HepG2 (cell line): ENCODE measurements around the gene ATL2. TPM values are rescaled to one million over a fixed set of nuclear protein-coding genes. Genes with fewer than 3 reads are reported as not detected.

ENCODE experiments used
- BRD4 ChIP-seq: sonication (generic); formaldehyde crosslinking; IDR thresholded peaks from 2 replicates; pipeline ENCODE4 v1.4.0; 2020; ENCODE audit warnings: missing genetic modification reagents
- CC2D1A ChIP-seq: sonication (generic); formaldehyde crosslinking; IDR thresholded peaks from 2 replicates; pipeline ENCODE4 v1.8.1; 2023; ENCODE audit warnings: mild to moderate bottlenecking, missing genetic modification reagents
- GATAD1 ChIP-seq: IDR thresholded peaks from 2 replicates; pipeline ENCODE4 v1.6.1; 2016; ENCODE audit warnings: missing genetic modification reagents, missing compliant biosample characterization
- HDAC1 ChIP-seq: sonication (generic); formaldehyde crosslinking; IDR thresholded peaks from 2 replicates; pipeline ENCODE4 v1.5.1; 2020; ENCODE audit warnings: mild to moderate bottlenecking, missing genetic modification reagents
- HNRNPLL ChIP-seq: fragments of 200-400 bp; formaldehyde crosslinking; IDR thresholded peaks from 2 replicates; pipeline ENCODE4 v1.6.1; 2017; ENCODE audit warnings: mild to moderate bottlenecking, low read depth, low read length; ENCODE audit not compliant: poor library complexity, severe bottlenecking
- KDM5A ChIP-seq: fragments of 200-600 bp; sonication (generic); IDR thresholded peaks from 2 replicates; pipeline ENCODE4 v1.7.0; 2018; ENCODE audit warnings: antibody characterized with exemption, mild to moderate bottlenecking, low read length, borderline replicate concordance
- KLF11 ChIP-seq: IDR thresholded peaks from 2 replicates; pipeline ENCODE4 v1.6.1; 2016; ENCODE audit warnings: missing compliant biosample characterization
- MAF1 ChIP-seq: sonication (generic); formaldehyde crosslinking; IDR thresholded peaks from 2 replicates; pipeline ENCODE4 v1.5.0; 2020; ENCODE audit warnings: missing genetic modification reagents, borderline replicate concordance
- MAZ ChIP-seq, 2 experiments: sonication (generic) in 1 of 2; formaldehyde crosslinking in 1 of 2; IDR thresholded peaks; 2 replicates each; pipeline versions ENCODE4 v1.5.0 to v1.6.1; 2012 to 2020; ENCODE audit warnings: low read depth in 2 of 2, mild to moderate bottlenecking in 2 of 2, borderline replicate concordance in 1 of 2, improper control_type of control experiment in 1 of 2, low read length in 1 of 2, missing genetic modification reagents in 1 of 2, moderate library complexity in 1 of 2
- NFATC3 ChIP-seq: sonication (generic); formaldehyde crosslinking; IDR thresholded peaks from 2 replicates; pipeline ENCODE4 v1.5.1; 2020; ENCODE audit warnings: mild to moderate bottlenecking, missing genetic modification reagents
- PCBP2 ChIP-seq: fragments of 200-400 bp; formaldehyde crosslinking; optimal IDR thresholded peaks from 2 replicates; pipeline ENCODE3; 2018; ENCODE audit warnings: low read length, low read depth; ENCODE audit not compliant: poor library complexity, severe bottlenecking
- YY1 ChIP-seq: IDR thresholded peaks from 2 replicates; pipeline ENCODE4 v1.6.1; 2011; ENCODE audit warnings: low read length, low read depth, moderate library complexity, mild to moderate bottlenecking; ENCODE audit not compliant: insufficient read depth, insufficient replicate concordance
- ZNF431 ChIP-seq: sonication (generic); formaldehyde crosslinking; IDR thresholded peaks from 2 replicates; pipeline ENCODE4 v1.9.0; 2022; ENCODE audit warnings: missing genetic modification reagents, low read depth, mild to moderate bottlenecking, borderline replicate concordance
- ZNF468 ChIP-seq: sonication (generic); formaldehyde crosslinking; IDR thresholded peaks from 2 replicates; pipeline ENCODE4 v1.8.0; 2022; ENCODE audit warnings: mild to moderate bottlenecking, moderate library complexity, missing genetic modification reagents
- ZNF543 ChIP-seq: sonication (generic); formaldehyde crosslinking; IDR thresholded peaks from 2 replicates; pipeline ENCODE4 v1.4.0; 2020; ENCODE audit warnings: mild to moderate bottlenecking, missing genetic modification reagents
- ZNF572 ChIP-seq: sonication (generic); formaldehyde crosslinking; IDR thresholded peaks from 2 replicates; pipeline ENCODE4 v1.5.1; 2020; ENCODE audit warnings: mild to moderate bottlenecking, missing genetic modification reagents
- ZSCAN31 ChIP-seq: sonication (generic); formaldehyde crosslinking; IDR thresholded peaks from 2 replicates; pipeline ENCODE4 v1.5.0; 2020; ENCODE audit warnings: low read depth, mild to moderate bottlenecking, missing genetic modification reagents
- polyA plus RNA-seq, 8 experiments: library from polyadenylated mRNA; depleted of rRNA in 3 of 8; stranded (reverse) in 7 of 8; unstranded in 1 of 8; fragments of >200 nt; fragmentation: Illumina TruSeq in 4 of 8; extraction: Trizol in 4 of 8; gene quantifications; 2 replicates each; pipeline versions ENCODE4 v1.2.1 to v1.2.3, GENCODE V29; 2011 to 2016; ENCODE audit warnings: low read depth in 4 of 8, missing spikeins in 1 of 8, mixed read lengths in 1 of 8; ENCODE audit not compliant: insufficient read depth in 1 of 8
- total RNA-seq, 5 experiments: library from RNA; depleted of rRNA; stranded (reverse); fragments of >200 nt; fragmentation: Illumina TruSeq; extraction: Trizol; gene quantifications; 2 replicates each; pipeline ENCODE4 v1.2.3, GENCODE V29; 2016; ENCODE audit warnings: low read depth in 1 of 5
- TF ChIP-seq, protein P1 (sequence below): sonication (generic); formaldehyde crosslinking; conservative IDR thresholded peaks from 2 replicates; pipeline ENCODE4 v1.4.0; 2020; ENCODE audit warnings: missing genetic modification reagents
- TF ChIP-seq, protein P2 (sequence below): sonication (generic); formaldehyde crosslinking; IDR thresholded peaks from 2 replicates; pipeline ENCODE4 v1.5.0; 2020; ENCODE audit warnings: mild to moderate bottlenecking, missing genetic modification reagents, borderline replicate concordance
- TF ChIP-seq, protein P3 (sequence below): sonication (generic); formaldehyde crosslinking; IDR thresholded peaks from 2 replicates; pipeline ENCODE4 v1.8.0; 2022; ENCODE audit warnings: missing genetic modification reagents, mild to moderate bottlenecking, moderate library complexity, borderline replicate concordance

ATL2 gene
- total and polyA plus RNA-seq, 2 of the 13 experiments (the other 11 are each of a cell fraction or from before 2014, with no cell fraction given): 56.5 to 119 TPM

DNA sequence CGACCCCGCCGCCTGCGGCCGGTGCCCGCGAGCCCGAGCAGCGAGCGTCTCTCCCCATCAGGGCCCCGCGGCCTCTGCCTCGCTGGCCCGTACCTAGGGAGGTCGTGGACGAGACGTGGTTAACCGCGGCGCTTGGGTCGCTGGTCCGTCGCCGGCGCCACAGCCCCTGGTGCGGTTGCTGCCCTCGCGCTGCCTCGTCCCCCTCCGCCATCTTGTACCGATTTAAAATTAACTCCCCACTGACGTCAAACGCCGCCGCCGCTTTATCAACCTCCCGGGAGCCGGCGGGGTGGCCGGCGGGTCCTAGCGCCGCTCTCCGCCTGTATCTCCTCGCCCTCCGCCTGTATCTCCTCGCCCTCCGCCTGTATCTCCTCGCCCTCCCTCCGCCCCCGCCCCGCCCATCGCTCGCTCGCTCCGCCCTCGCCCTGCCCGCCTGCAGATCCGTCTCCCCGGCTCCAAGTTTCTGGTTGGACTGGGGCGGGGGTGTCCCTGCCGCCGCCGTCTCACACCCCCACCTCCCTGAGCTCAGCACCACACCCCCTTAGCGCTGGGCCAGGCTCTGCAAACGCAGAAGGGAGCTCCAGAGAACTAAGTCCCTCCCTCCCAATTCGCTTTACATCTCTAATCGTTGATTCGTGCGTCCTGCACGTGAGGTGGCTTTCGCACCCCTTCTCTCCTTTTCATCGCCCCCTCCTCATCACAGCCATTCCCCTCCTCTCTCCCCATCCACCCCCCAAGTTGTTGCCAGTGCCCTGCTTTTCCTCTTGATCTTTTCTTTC, at the start of gene ATL2 (continued):
- TF ChIP-seq ZNF572 (CRISPR knock-in tag) (peak; percentile 89), HDAC1 (CRISPR knock-in tag) (peak; percentile 64), MAF1 (CRISPR knock-in tag) (peak; percentile 55), ZNF431 (CRISPR knock-in tag) (0 out of 2 replicates have a peak, but pooled peaks have one; percentile 48), BRD4 (CRISPR knock-in tag) (peak; percentile 71; the same call in 1 of the 2 replicates), GATAD1 (CRISPR knock-in tag) (peak; percentile 87), YY1 (peak; percentile 98), ZNF543 (peak; percentile 67; the same call in 1 of the 2 replicates), KDM5A (peak; percentile 56), HNRNPLL (no peak), CC2D1A (CRISPR knock-in tag) (0 out of 2 replicates have a peak, but pooled peaks have one; percentile 79), PCBP2 (peak; percentile 48), MAZ (IDR thresholded peaks at IDR 0.05; ENCODE audit: borderline replicate concordance, low read depth, low read length) (peak; percentile 74; the same call in 1 of the 2 replicates), MAZ (CRISPR knock-in tag; IDR thresholded peaks at IDR 0.05; ENCODE audit: low read depth) (peak; percentile 89), NFATC3 (CRISPR knock-in tag) (0 out of 2 replicates have a peak, but pooled peaks have one; percentile 22), ZSCAN31 (CRISPR knock-in tag) (peak; percentile 86), ZNF468 (CRISPR knock-in tag) (no peak; the same call in 1 of the 2 replicates), KLF11 (CRISPR knock-in tag) (no peak)
- TF ChIP-seq, protein P1, sequence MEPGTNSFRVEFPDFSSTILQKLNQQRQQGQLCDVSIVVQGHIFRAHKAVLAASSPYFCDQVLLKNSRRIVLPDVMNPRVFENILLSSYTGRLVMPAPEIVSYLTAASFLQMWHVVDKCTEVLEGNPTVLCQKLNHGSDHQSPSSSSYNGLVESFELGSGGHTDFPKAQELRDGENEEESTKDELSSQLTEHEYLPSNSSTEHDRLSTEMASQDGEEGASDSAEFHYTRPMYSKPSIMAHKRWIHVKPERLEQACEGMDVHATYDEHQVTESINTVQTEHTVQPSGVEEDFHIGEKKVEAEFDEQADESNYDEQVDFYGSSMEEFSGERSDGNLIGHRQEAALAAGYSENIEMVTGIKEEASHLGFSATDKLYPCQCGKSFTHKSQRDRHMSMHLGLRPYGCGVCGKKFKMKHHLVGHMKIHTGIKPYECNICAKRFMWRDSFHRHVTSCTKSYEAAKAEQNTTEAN (CRISPR knock-in tag): no peak; the same call in 1 of the 2 replicates
- TF ChIP-seq, protein P2, sequence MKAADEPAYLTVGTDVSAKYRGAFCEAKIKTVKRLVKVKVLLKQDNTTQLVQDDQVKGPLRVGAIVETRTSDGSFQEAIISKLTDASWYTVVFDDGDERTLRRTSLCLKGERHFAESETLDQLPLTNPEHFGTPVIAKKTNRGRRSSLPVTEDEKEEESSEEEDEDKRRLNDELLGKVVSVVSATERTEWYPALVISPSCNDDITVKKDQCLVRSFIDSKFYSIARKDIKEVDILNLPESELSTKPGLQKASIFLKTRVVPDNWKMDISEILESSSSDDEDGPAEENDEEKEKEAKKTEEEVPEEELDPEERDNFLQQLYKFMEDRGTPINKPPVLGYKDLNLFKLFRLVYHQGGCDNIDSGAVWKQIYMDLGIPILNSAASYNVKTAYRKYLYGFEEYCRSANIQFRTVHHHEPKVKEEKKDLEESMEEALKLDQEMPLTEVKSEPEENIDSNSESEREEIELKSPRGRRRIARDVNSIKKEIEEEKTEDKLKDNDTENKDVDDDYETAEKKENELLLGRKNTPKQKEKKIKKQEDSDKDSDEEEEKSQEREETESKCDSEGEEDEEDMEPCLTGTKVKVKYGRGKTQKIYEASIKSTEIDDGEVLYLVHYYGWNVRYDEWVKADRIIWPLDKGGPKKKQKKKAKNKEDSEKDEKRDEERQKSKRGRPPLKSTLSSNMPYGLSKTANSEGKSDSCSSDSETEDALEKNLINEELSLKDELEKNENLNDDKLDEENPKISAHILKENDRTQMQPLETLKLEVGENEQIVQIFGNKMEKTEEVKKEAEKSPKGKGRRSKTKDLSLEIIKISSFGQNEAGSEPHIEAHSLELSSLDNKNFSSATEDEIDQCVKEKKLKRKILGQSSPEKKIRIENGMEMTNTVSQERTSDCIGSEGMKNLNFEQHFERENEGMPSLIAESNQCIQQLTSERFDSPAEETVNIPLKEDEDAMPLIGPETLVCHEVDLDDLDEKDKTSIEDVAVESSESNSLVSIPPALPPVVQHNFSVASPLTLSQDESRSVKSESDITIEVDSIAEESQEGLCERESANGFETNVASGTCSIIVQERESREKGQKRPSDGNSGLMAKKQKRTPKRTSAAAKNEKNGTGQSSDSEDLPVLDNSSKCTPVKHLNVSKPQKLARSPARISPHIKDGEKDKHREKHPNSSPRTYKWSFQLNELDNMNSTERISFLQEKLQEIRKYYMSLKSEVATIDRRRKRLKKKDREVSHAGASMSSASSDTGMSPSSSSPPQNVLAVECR (CRISPR knock-in tag): peak; percentile 81
- TF ChIP-seq, protein P3, sequence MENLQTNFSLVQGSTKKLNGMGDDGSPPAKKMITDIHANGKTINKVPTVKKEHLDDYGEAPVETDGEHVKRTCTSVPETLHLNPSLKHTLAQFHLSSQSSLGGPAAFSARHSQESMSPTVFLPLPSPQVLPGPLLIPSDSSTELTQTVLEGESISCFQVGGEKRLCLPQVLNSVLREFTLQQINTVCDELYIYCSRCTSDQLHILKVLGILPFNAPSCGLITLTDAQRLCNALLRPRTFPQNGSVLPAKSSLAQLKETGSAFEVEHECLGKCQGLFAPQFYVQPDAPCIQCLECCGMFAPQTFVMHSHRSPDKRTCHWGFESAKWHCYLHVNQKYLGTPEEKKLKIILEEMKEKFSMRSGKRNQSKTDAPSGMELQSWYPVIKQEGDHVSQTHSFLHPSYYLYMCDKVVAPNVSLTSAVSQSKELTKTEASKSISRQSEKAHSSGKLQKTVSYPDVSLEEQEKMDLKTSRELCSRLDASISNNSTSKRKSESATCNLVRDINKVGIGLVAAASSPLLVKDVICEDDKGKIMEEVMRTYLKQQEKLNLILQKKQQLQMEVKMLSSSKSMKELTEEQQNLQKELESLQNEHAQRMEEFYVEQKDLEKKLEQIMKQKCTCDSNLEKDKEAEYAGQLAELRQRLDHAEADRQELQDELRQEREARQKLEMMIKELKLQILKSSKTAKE (CRISPR knock-in tag): no peak
